HG03196 (cell line): ENCODE data around the gene PCGF5.
"Not testable (repeated sequence)": the region's sequence is repeated elsewhere in the genome, so short reads cannot be mapped to it uniquely, and the experiment has no call there.

Experiments used
- ATAC-seq: cut with Tn5 transposase; IDR thresholded peaks from one replicate; pipeline ENCODE4 v1.9.1; 2021; ENCODE audit not compliant: unreplicated experiment

Gene PCGF5

GRCh38 chr10:91208642-91209041 is 11.8 kb upstream of the PCGF5 start:
- no peak for ATAC-seq

- peak; percentile 7 for ATAC-seq
Measured at GRCh38 chr10:91210014-91210413, 10.4 kb upstream of the PCGF5 start.

DNA sequence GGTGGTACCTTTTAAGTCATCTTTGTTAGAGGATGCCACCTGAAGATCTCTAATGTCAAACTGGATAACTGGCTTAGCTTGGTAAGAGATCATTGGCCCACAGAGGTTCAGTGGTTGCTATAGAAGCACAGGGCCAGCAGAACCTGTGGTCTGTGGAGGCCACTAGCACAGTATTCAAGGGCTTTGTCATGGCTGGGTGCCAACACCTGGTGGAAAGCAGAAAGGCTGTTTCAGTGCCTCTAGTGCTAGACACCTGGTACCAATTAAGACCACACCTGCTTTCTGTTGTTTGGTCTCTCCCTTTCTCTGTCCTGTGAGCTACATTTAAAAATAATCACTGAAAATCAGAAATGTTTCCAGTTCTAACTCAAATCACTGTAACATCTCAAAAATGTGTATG is 10.0 kb upstream of the PCGF5 start:
- peak; percentile 80 for ATAC-seq

DNA sequence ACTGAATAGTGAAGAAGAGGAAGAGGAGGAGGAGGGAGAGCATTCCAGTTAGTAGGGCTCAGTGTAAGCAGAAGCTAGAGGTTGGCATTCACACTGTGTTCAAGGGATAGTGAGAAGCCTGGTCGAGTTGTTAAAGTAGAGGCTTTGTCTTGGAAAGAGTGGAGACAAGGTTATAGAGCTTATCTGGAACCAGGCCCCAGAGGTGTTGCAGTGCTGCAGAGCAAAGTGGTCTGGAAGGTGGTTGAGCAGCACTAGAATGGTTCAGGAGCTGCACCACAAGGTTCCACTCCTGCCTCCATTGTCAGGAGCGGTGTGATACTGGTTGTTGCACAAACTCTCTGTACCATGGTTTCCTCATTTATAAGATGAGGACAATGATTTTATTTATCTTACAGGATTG is 8.8 kb upstream of the PCGF5 start:
- no peak for ATAC-seq

GRCh38 chr10:91214911-91215310 is 5.6 kb upstream of the PCGF5 start:
- no peak for ATAC-seq

DNA sequence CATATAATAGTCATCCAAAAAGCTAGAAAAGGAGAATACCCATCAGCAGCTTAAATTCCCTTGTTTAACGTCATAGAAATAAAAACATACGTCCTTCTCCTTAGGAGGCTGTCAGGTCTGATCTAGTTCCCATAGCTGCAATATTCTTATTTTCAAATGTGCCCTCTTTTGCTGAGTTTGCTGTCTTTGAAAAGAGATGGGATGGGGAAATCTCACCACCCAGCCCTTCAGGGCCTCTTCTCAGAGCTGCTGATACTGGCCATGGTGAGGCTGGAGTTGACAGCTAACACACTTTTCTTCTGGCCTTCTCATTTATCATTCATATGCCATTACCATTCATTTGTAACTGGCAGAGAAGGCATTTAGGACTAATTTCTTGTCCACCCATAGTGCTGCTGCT is 5.1 kb upstream of the PCGF5 start:
- ATAC-seq = no peak

DNA sequence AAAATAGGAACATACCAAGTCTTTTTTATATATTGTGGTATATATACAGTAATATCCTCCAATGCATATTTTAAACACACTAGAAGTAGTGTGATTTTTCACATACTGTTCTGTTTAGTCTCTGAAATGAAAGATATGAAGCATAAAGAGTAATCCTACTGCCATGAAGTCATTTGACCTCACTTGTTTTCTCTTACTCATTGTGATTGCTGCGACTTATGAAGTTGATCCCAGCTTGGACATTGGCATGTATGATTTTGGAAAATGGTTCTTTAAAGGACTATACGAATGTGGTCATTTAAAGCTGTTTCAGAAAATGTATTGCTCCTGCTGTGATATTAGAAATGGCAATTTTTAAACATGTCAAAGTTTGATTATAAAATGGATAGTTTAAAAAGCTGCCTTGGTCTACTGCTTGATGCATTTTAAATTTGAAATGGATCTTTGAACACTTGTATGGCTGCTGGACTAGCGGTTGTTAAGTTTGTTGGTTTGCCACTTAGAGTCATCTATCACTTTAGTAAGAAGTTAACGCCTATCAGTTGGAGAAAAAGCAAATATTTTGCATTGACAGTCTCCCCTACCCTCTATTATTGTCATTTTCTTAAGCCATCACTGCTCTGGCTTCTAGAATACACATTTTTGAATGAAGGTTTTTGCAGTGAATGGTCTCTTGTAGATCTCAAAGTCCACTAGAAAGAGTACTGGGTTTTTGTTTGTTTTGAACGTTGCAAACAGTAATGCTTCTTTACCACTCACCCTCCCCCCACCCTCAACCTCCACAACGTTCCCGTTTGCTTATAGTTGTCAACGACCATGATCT is 881 bp upstream of the PCGF5 start:
- ATAC-seq = no peak

- ATAC-seq = peak; percentile 27
Measured at GRCh38 chr10:91220954-91221675, 652 bp downstream of the PCGF5 start.

DNA sequence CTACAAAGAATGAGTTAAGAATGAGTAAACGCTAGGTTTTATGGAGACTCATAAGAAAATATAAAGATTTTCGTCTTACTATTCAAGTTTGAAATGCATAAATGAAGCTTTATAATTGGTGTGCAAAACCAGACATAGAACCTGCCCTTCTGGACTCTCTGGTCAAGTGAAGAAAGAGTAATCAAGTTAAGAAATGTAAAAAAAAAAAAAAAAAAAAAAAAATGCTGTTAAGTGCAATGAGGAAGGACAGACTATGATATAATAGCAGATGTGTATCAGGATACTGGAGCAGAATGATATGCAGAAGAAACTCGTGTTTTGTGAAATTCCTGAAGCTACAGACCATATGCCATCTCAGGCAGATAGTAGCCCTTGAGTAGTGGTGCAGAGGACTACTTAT is 5.6 kb downstream of the PCGF5 start:
- no peak for ATAC-seq

DNA sequence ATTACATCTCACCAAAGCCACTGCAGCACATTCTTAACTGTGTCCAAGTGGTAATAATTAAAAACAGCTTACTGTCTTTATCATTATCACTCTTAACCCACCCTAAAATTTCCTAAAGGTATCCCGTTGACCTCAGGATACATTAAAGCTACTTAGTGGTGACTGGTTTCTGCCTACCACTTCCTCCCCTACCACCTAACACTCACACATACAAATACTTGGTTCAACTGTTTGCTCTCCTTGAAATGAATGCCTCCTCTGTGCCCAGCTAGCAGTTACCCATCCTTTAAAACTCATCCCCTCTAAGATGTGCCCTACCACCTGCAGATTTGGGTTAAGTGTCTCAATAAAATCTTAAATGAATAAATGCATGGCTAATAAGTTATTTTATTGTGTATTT is 7.1 kb downstream of the PCGF5 start:
- ATAC-seq = no peak

GRCh38 chr10:91229683-91230082 is 9.2 kb downstream of the PCGF5 start:
- no peak for ATAC-seq

GRCh38 chr10:91238191-91238590 is 17.7 kb downstream of the PCGF5 start:
- ATAC-seq = no peak

GRCh38 chr10:91239789-91240188 is 19.3 kb downstream of the PCGF5 start:
- no peak for ATAC-seq

- ATAC-seq = no peak
Measured at GRCh38 chr10:91242940-91243339, 22.5 kb downstream of the PCGF5 start.

DNA sequence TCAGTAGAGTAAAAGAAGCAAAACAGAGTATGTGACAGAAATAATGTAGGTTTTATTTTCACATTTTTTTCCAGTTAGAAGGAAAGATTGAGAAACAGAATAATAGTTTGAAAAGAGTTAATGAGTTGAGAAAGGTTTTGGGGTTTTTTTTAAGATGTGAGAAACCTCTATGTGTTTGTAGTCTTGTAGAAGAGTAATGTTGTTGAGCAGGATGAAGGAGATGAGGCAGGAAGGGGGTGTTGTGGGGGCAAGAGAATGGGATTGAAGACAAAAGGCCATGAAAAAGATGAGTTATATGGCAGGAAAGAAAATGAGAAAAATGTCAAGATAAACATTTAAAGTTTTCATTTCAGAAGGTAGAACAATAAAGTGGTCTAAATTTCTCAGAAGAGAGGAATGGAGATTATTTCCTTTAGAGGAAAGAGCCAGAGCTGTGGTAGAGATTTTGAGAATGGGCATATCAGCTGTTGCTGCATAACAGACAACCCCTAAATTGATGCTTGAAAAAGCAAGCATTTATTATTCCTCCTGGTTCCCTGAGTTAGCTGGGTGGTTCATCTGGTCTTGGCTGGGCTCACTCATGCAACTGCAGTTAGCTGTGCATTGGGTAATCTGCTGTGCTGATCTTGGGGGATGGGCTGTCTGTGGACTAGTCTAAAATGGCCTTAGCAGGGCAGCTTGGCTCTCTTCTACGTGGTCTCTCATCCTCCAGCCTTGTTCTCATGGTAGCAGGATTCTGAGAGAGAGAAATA is 27.1 kb downstream of the PCGF5 start:
- no peak for ATAC-seq

DNA sequence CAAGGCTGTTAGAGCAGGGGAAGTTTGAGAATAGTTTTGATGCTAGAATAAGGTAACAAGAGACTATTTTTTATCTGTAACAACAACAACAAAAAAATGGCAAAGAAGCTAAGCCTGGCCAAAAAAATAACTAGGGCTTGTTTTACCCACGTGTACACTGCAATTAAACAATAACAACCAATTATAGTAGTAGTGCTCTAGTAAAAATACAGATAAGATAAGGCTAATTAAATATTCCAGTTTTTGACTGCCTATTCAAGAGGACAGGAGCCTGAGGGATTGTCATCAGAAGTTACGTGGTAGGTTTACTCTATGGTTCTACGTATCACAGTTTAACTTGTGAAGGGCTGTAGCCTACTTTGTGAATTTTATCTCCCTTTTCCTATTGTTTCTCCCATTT is 29.2 kb downstream of the PCGF5 start:
- ATAC-seq = no peak

- no peak for ATAC-seq
Measured at GRCh38 chr10:91250341-91250740, 29.9 kb downstream of the PCGF5 start.

DNA sequence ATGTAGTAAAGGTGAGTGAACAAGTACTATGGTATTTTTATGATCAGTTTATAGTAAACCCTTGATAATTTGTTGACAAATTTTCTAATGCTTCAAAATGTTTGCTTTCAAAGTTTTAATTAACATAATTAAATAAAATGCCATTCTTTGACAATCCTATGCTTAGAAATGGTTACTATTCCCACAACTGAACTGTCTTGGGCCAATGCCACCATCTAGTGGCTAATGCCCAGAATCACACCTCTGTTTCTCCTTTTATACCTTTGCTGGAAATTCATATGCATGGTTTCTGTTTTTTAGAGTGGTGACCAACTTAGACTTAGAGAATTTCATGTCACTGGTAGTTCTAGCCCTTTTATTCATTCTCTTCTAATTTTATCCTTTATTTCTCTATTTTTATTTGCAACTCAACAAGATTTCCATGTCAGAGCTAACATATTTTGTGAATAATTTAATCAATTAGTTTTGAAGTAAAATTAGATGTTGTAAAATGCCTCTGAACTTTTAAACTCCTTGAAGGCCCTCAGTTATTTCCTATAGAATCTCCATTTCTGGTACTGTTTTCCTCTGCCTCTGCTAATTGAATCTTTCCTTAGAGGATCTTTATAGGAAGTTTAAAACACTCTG is 31.1 kb downstream of the PCGF5 start:
- no peak for ATAC-seq

DNA sequence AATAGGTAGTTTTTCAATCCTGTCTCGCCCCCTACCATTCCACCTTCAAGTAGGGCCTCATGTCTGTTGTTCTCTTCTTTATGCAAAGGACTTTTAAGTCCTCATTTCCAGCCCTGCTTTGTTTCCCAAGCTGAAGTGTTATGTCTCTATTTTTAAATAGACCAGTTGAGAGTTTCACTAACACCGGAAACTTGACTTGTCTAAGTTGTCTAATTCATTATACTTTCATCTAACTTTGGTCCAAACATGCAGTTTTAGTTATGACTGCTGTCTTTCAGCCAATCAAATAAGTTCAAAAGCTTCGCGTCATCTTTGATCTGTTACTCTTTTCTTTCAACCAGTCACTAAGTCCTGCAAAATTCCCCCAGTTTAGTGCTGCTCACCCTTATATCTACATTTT is 32.8 kb downstream of the PCGF5 start:
- no peak for ATAC-seq

DNA sequence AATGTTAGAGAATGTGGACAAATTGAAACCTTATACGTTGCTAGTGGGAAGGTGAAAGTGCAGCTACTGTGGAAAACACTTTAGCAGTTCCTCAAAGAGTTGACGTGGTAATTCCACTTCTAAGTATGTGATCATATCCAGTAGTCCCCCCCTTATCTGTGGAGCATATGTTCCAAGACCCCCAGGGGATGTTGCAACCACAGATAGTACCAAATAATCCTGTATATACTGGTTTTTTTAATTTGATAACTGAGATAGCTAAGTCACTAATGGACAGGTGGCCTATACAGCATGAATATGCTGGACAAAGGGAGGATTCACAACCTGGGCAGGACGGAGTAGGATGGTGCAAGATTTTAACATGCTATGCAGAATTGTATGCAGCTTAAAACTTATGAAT is 36.8 kb downstream of the PCGF5 start:
- ATAC-seq = no peak

- ATAC-seq = not testable (repeated sequence)
Measured at GRCh38 chr10:91260417-91260816, 40.0 kb downstream of the PCGF5 start.
